H9 (cell line): Measurements from ENCODE around the gene DCC. TPM values are rescaled to one million over a fixed set of nuclear protein-coding genes. Genes with fewer than 3 reads are reported as not detected.

Experiments used
- DNase-seq: peaks from one replicate; pipeline ENCODE4 v3.0.0-alpha.2; 2017
- H2AFZ ChIP-seq: one replicate; pipeline ENCODE4 v1.6.1; 2013; ENCODE audit warnings: mild to moderate bottlenecking, low read length, control low read depth, moderate library complexity
- H2AK5ac ChIP-seq: 2 replicates; pipeline ENCODE4 v1.6.1; 2013; ENCODE audit warnings: low read length, control low read depth, mixed read lengths; ENCODE audit not compliant: insufficient read length
- H2BK120ac ChIP-seq: one replicate; pipeline ENCODE4 v1.6.1; 2013; ENCODE audit warnings: low read depth, mild to moderate bottlenecking, low read length, control low read depth, inconsistent platforms; ENCODE audit not compliant: poor library complexity, severe bottlenecking
- H2BK12ac ChIP-seq: 2 replicates; pipeline ENCODE4 v1.6.1; 2013; ENCODE audit warnings: low read length, control low read depth, mixed read lengths, low read depth; ENCODE audit not compliant: insufficient read length
- H2BK15ac ChIP-seq: 2 replicates; pipeline ENCODE4 v1.6.1; 2013; ENCODE audit warnings: low read depth, low read length, control low read depth
- H2BK20ac ChIP-seq: one replicate; pipeline ENCODE4 v1.6.1; 2013; ENCODE audit warnings: low read depth, mild to moderate bottlenecking, low read length, control low read depth, inconsistent platforms; ENCODE audit not compliant: poor library complexity, severe bottlenecking
- H2BK5ac ChIP-seq: 2 replicates; pipeline ENCODE4 v1.6.1; 2013; ENCODE audit warnings: low read length, control low read depth, mixed read lengths; ENCODE audit not compliant: insufficient read length
- H3K14ac ChIP-seq: 2 replicates; pipeline ENCODE4 v1.6.1; 2013; ENCODE audit warnings: low read length, control low read depth; ENCODE audit not compliant: insufficient read depth
- H3K18ac ChIP-seq: 2 replicates; pipeline ENCODE4 v1.6.1; 2013; ENCODE audit warnings: low read depth, mild to moderate bottlenecking, mixed read lengths, low read length, control low read depth; ENCODE audit not compliant: insufficient read length
- H3K23ac ChIP-seq: 2 replicates; pipeline ENCODE4 v1.6.1; 2013; ENCODE audit warnings: low read length, control low read depth, mixed read lengths, low read depth; ENCODE audit not compliant: insufficient read length
- H3K23me2 ChIP-seq: 2 replicates; pipeline ENCODE4 v1.6.1; 2013; ENCODE audit warnings: low read depth, mild to moderate bottlenecking, mixed read lengths, low read length, control low read depth; ENCODE audit not compliant: insufficient read length, poor library complexity, severe bottlenecking
- H3K27ac ChIP-seq: 2 replicates; pipeline ENCODE4 v1.5.1; 2013; ENCODE audit warnings: low read length, control low read depth, mixed read lengths, low read depth; ENCODE audit not compliant: insufficient read length
- H3K27me3 ChIP-seq: 2 replicates; pipeline ENCODE4 v1.6.1; 2013; ENCODE audit warnings: low read length, control low read depth, inconsistent platforms; ENCODE audit not compliant: insufficient read depth
- H3K4ac ChIP-seq: 2 replicates; pipeline ENCODE4 v1.6.1; 2013; ENCODE audit warnings: low read depth, mild to moderate bottlenecking, control low read depth, inconsistent platforms, low read length, moderate library complexity
- H3K4me1 ChIP-seq: 2 replicates; pipeline ENCODE4 v1.6.1; 2013; ENCODE audit warnings: low read length, control low read depth, inconsistent platforms; ENCODE audit not compliant: insufficient read depth
- H3K4me2 ChIP-seq: 2 replicates; pipeline ENCODE4 v1.6.1; 2013; ENCODE audit warnings: low read length, control low read depth, mixed read lengths; ENCODE audit not compliant: insufficient read length, insufficient read depth
- H3K56ac ChIP-seq: 2 replicates; pipeline ENCODE4 v1.6.1; 2013; ENCODE audit warnings: low read depth, mild to moderate bottlenecking, mixed read lengths, low read length, control low read depth; ENCODE audit not compliant: insufficient read length
- H3K79me1 ChIP-seq: 2 replicates; pipeline ENCODE4 v1.6.1; 2013; ENCODE audit warnings: low read depth, mild to moderate bottlenecking, moderate library complexity, low read length, control low read depth, inconsistent platforms; ENCODE audit not compliant: insufficient read depth, poor library complexity, severe bottlenecking
- H3K79me2 ChIP-seq: 2 replicates; pipeline ENCODE4 v1.6.1; 2013; ENCODE audit warnings: low read length, control low read depth, inconsistent platforms; ENCODE audit not compliant: insufficient read depth
- H3K9ac ChIP-seq: 2 replicates; pipeline ENCODE4 v1.6.1; 2013; ENCODE audit warnings: low read length, control low read depth, mixed read lengths; ENCODE audit not compliant: insufficient read length; ENCODE audit errors: extremely low read depth
- H3K9me3 ChIP-seq: one replicate; pipeline ENCODE4 v1.6.1; 2013; ENCODE audit warnings: low read depth, low read length, inconsistent platforms; ENCODE audit not compliant: control insufficient read depth
- H3T11ph ChIP-seq: one replicate; pipeline ENCODE4 v1.6.1; 2013; ENCODE audit warnings: mild to moderate bottlenecking, low read length, control low read depth, inconsistent platforms
- H4K20me1 ChIP-seq: one replicate; pipeline ENCODE4 v1.6.1; 2013; ENCODE audit not compliant: control insufficient read depth, insufficient read length, insufficient read depth
- H4K5ac ChIP-seq: 2 replicates; pipeline ENCODE4 v1.6.1; 2013; ENCODE audit warnings: low read depth, mild to moderate bottlenecking, mixed read lengths, low read length, control low read depth; ENCODE audit not compliant: insufficient read length
- H4K8ac ChIP-seq: replicated peaks from 2 replicates; pipeline ENCODE4 v1.6.1; 2013; ENCODE audit warnings: low read length, control low read depth, mixed read lengths, low read depth; ENCODE audit not compliant: insufficient read length
- H4K91ac ChIP-seq: 2 replicates; pipeline ENCODE4 v1.6.1; 2013; ENCODE audit warnings: low read depth, mild to moderate bottlenecking, moderate library complexity, mixed read lengths, low read length, control low read depth; ENCODE audit not compliant: insufficient read length
- H3K27ac Mint-ChIP-seq, 3 experiments: 2 replicates in 2 of 3; 3 replicates in 1 of 3; pipeline ENCODE4 v1.8.0; 2020 to 2021; ENCODE audit warnings: mixed read lengths in 3 of 3, mild to moderate bottlenecking in 1 of 3, moderate library complexity in 1 of 3
- H3K27me3 Mint-ChIP-seq: 2 replicates; pipeline ENCODE4 v1.8.0; 2021; ENCODE audit warnings: low read depth, mild to moderate bottlenecking, moderate library complexity, mixed read lengths
- H3K36me3 Mint-ChIP-seq, 3 experiments: 2 replicates in 2 of 3; 3 replicates in 1 of 3; pipeline ENCODE4 v1.8.0; 2020 to 2021; ENCODE audit warnings: low read depth in 3 of 3, mixed read lengths in 3 of 3; ENCODE audit not compliant: insufficient read depth in 1 of 3
- H3K4me1 Mint-ChIP-seq, 2 experiments: 2 replicates each; pipeline ENCODE4 v1.8.0; 2020; ENCODE audit warnings: mixed read lengths in 2 of 2
- H3K4me3 Mint-ChIP-seq, 2 experiments: 2 replicates in 1 of 2; 3 replicates in 1 of 2; pipeline ENCODE4 v1.8.0; 2020 to 2021; ENCODE audit warnings: mild to moderate bottlenecking in 2 of 2, mixed read lengths in 2 of 2, moderate library complexity in 1 of 2
- H3K9me3 Mint-ChIP-seq, 2 experiments: 2 replicates in 1 of 2; 3 replicates in 1 of 2; pipeline ENCODE4 v1.8.0; 2020; ENCODE audit warnings: mild to moderate bottlenecking in 2 of 2, mixed read lengths in 2 of 2, moderate library complexity in 1 of 2
- CTCF ChIP-seq: fragments of 200-600 bp; sonication (generic); conservative IDR thresholded peaks from 3 replicates; pipeline ENCODE4 v1.8.0; 2021; ENCODE audit warnings: antibody characterized with exemption, mild to moderate bottlenecking
- whole genome bisulfite sequencing: extraction: QIAGEN DNeasy Blood & Tissue Kit; methylation state at CpG from one replicate; pipeline ENCODE4 v1.1.7; 2013; ENCODE audit warnings: missing lambda C conversion rate, low lambda C conversion rate, mixed read lengths; ENCODE audit not compliant: insufficient read length; ENCODE audit errors: extremely low coverage; 5-methylcytosine and 5-hydroxymethylcytosine counted together
- total RNA-seq: library from RNA; stranded (reverse); gene quantifications from 2 replicates; pipeline ENCODE4 v1.2.1, GENCODE V29; 2021

DCC gene
- total RNA-seq, 1 experiment from 2014 or later: 0.35 TPM

- Histone ChIP-seq H2BK12ac (no peak overlapping the region), H2AK5ac (no peak overlapping the region), H2BK15ac (no peak overlapping the region), H3K4me1 (peaks cover 3% of the 10 kb centered on the region; the same call in 1 of the 2 replicates), H3K9ac (no peak overlapping the region), H3K23ac (no peak overlapping the region), H3K4ac (no peak overlapping the region), H3K18ac (no peak overlapping the region), H2BK5ac (no peak overlapping the region), H3K9me3 (no peaks in the 10 kb centered on the region), H3K4me2 (no peak overlapping the region), H3K27me3 (no peaks in the 10 kb centered on the region), H3K27ac (no peak overlapping the region), H2BK120ac (no peak overlapping the region), H3K23me2 (no peaks in the 10 kb centered on the region), H3K14ac (no peak overlapping the region), H3K79me2 (no peaks in the 10 kb centered on the region), H3K79me1 (no peaks in the 10 kb centered on the region), H4K91ac (no peak overlapping the region), H3T11ph (no peak overlapping the region), H2BK20ac (no peak overlapping the region), H2AFZ (no peak overlapping the region), H4K5ac (no peak overlapping the region), H4K20me1 (no peaks in the 10 kb centered on the region), H3K56ac (no peak overlapping the region), H4K8ac (no peak overlapping the region)
- Mint-ChIP-seq H3K27ac (peak overlapping the region in 1 of 3 experiments; percentile 54; a peak in 2 of 7 replicates), H3K4me1 (peaks cover 14 to 21% of the 10 kb centered on the region in 2 experiments), H3K4me3 (no peak overlapping the region), H3K36me3 (no peaks in the 10 kb centered on the region; a peak in 1 of 7 replicates), H3K9me3 (no peaks in the 10 kb centered on the region; a peak in 1 of 5 replicates), H3K27me3 (no peaks in the 10 kb centered on the region)
- no CpG with 5 or more reads among the region's 1 CpG for WGBS
- DNase-seq: no peak
- TF ChIP-seq CTCF: no peak
Measured at GRCh38 chr18:53541924-53542323, 1201.9 kb downstream of the DCC start.
